ENCODE data around the gene PLCB4. TPM values are rescaled to one million over a fixed set of nuclear protein-coding genes. Genes with fewer than 3 reads are reported as not detected.

The PLCB4 gene
- total RNA-seq, 4 donors from 2014 or later = 20.6 to 45.9 (median 34.2) TPM

DNA sequence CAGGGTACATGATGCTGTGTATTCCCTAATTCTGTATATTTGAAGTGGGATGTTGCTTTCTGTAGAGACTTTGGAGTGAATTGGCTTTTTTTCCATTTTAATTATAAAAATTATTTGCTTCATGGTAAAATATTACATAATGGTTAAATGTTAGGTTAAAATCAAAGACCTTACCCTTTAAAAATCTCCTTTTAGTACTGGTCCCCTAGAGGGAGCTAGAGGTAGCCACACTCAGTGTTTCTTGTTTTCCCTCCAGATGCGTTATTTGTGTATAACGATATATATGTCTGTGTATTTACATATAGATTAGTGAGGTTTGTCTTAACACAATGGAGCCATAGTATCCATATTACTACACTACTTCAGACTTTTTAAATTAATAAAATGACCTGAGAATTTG lies 146.7 kb downstream of the PLCB4 start:
- no peaks in the 10 kb centered on the region for H3K27me3 ChIP-seq
- no peaks in the 10 kb centered on the region for H3K9me3 ChIP-seq
- H3K27ac ChIP-seq = no peak overlapping the region
- no peak overlapping the region for H3K4me3 ChIP-seq
- no peak for TF ChIP-seq EP300 (IDR thresholded peaks at IDR 0.05; ENCODE audit: low read depth)
- TF ChIP-seq, protein P1, sequence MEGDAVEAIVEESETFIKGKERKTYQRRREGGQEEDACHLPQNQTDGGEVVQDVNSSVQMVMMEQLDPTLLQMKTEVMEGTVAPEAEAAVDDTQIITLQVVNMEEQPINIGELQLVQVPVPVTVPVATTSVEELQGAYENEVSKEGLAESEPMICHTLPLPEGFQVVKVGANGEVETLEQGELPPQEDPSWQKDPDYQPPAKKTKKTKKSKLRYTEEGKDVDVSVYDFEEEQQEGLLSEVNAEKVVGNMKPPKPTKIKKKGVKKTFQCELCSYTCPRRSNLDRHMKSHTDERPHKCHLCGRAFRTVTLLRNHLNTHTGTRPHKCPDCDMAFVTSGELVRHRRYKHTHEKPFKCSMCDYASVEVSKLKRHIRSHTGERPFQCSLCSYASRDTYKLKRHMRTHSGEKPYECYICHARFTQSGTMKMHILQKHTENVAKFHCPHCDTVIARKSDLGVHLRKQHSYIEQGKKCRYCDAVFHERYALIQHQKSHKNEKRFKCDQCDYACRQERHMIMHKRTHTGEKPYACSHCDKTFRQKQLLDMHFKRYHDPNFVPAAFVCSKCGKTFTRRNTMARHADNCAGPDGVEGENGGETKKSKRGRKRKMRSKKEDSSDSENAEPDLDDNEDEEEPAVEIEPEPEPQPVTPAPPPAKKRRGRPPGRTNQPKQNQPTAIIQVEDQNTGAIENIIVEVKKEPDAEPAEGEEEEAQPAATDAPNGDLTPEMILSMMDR (IDR thresholded peaks at IDR 0.05) = peak in 4 of 5 experiments; percentile 29 to 41 (median 38)
- 50 to 72% methylated on average over 2 of the region's 2 CpGs for WGBS, 2 donors (ENCODE audit: low coverage in 1 of 2)
- in situ Hi-C loops (cut with MboI; ENCODE audit: low pct_ligation_motif_present in 1 of 4, low pct_unique_long_range_greater_than_20kb in 1 of 4, low sequenced_read_pairs in 3 of 4) (loop anchor here in 1 of 4 donors (10.0 kb wide), 1 partner anchor 129 kb away; no protein-coding TSS in a partner anchor), intact Hi-C loops (cut with DNase I; ENCODE audit: low total_unique reads) (no loop called here)
- no peaks in the 10 kb centered on the region for H3K36me3 ChIP-seq
- no peaks in the 10 kb centered on the region for H3K4me1 ChIP-seq
- DNase-seq = no peak

DNA sequence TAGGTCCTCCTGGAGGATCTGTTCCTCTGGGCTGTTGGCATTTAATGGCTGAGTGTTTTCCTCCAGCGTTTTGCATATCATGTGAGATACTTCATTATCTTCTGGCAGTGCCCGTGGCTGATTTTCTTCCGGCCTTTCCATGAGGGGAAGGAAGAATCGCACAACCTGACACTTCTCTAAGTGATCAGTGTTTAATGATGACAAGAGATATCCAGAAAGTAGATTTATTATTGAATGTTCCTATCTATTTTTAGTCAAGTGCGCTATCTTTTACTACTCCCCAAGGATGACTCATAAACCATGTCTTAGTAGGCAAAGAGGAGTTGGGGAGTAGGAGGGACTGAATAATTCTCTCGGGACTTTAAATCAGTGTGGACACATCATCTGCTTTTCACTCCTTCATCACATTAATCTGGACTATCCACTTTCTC lies 149.7 kb downstream of the PLCB4 start:
- Histone ChIP-seq H3K4me1 (no peaks in the 10 kb centered on the region), H3K27ac (peak overlapping the region in 1 of 4 donors; percentile 10), H3K9me3 (no peaks in the 10 kb centered on the region), H3K27me3 (no peaks in the 10 kb centered on the region), H3K4me3 (no peak overlapping the region), H3K36me3 (no peaks in the 10 kb centered on the region)
- TF ChIP-seq EP300 (IDR thresholded peaks at IDR 0.05; ENCODE audit: low read depth) = no peak
- peak in 1 of 3 donors; percentile 34 for TF ChIP-seq POLR2AphosphoS5 (IDR thresholded peaks at IDR 0.05)
- no peak for TF ChIP-seq POLR2A (IDR thresholded peaks at IDR 0.05)
- TF ChIP-seq, protein P1 (IDR thresholded peaks at IDR 0.05) = no peak
- 49 to 74% methylated on average over 2 to 6 of the region's 6 CpGs for WGBS, 2 donors (ENCODE audit: low coverage in 1 of 2)
- in situ Hi-C loops (cut with MboI; ENCODE audit: low pct_ligation_motif_present in 1 of 4, low pct_unique_long_range_greater_than_20kb in 1 of 4, low sequenced_read_pairs in 3 of 4) (loop anchor here in 1 of 4 donors (10.0 kb wide), 1 partner anchor 126 kb away; no protein-coding TSS in a partner anchor), intact Hi-C loops (cut with DNase I; ENCODE audit: low total_unique reads) (no loop called here)
- no peak for DNase-seq

DNA sequence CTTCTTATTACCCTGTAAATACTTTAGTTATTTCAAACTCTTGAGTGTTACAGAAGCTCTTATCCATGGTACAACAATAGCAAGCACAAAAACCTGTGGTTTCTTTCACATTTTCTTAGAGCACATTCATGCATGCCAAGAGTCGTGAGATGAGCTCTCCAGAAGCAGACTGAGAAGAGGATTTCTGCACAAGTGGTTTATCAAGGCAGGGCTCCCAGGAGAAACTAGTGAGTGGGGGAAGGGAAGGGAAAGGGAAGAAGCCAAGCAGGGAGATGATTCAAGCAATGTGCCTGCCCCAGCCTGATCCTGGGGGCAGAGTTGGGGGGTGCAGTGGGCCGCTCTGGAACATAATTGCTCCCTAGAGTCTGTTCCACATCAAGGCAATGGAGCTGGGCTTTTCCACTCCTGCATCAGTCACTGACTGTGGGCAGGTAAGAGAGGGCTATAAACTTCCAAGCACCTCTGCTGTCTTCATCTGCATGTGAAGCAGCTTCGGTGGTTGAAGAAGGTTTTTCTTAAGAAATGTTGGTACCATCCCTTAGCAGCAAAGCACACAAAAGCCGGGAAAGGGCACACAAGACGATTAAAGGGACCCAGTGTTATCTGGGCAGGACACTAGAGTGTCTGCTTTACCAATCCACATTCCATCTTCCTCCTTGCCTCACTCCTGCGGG lies 152.1 kb downstream of the PLCB4 start:
- intact Hi-C loops (cut with DNase I; ENCODE audit: low total_unique reads) (no loop called here), in situ Hi-C loops (cut with MboI; ENCODE audit: low pct_ligation_motif_present in 1 of 4, low pct_unique_long_range_greater_than_20kb in 1 of 4, low sequenced_read_pairs in 3 of 4) (no loop called here)
- WGBS, 2 donors (ENCODE audit: low coverage in 1 of 2) = 67 to 77% methylated on average over 3 to 6 of the region's 6 CpGs
- no peaks in the 10 kb centered on the region for H3K4me1 ChIP-seq
- no peak for DNase-seq
- no peaks in the 10 kb centered on the region for H3K27me3 ChIP-seq
- no peak overlapping the region for H3K4me3 ChIP-seq
- no peak overlapping the region for H3K27ac ChIP-seq
- TF ChIP-seq, protein P1 (IDR thresholded peaks at IDR 0.05) = no peak
- TF ChIP-seq EP300 (IDR thresholded peaks at IDR 0.05; ENCODE audit: low read depth) = no peak
- TF ChIP-seq POLR2AphosphoS5 (IDR thresholded peaks at IDR 0.05) = no peak
- no peak for TF ChIP-seq POLR2A (IDR thresholded peaks at IDR 0.05)
- no peaks in the 10 kb centered on the region for H3K9me3 ChIP-seq
- no peaks in the 10 kb centered on the region for H3K36me3 ChIP-seq

DNA sequence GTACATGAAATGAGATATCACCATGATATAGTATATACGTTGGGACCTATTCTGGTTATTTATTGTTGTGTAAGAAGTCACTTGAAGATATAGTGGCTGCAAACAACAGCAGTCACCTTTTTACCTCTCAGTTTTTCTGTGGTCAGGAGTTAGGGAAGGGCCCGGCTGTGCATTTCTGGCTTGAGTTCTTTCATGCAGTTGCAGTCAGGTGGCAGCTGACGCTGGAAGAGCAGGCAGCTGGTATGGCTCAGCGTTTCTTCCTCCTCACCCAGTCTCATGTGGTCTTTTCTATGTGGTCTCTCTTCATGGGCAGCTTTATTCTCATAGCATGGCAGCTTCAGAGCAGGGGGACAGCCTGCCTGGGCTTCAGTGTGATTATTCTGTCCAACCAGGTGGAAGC lies 154.4 kb downstream of the PLCB4 start:
- no peaks in the 10 kb centered on the region for H3K36me3 ChIP-seq
- WGBS, 2 donors (ENCODE audit: low coverage in 1 of 2) = 67 to 81% methylated on average over 1 to 4 of the region's 4 CpGs
- intact Hi-C loops (cut with DNase I; ENCODE audit: low total_unique reads) = no loop called here
- H3K27me3 ChIP-seq = no peaks in the 10 kb centered on the region
- H3K4me3 ChIP-seq = no peak overlapping the region
- no peaks in the 10 kb centered on the region for H3K9me3 ChIP-seq
- TF ChIP-seq, protein P1 (IDR thresholded peaks at IDR 0.05) = no peak
- TF ChIP-seq POLR2AphosphoS5 (IDR thresholded peaks at IDR 0.05) (no peak), POLR2A (IDR thresholded peaks at IDR 0.05) (no peak), EP300 (IDR thresholded peaks at IDR 0.05; ENCODE audit: low read depth) (no peak)
- peaks cover 0 to under 1% (median 0%) of the 10 kb centered on the region in 4 donors for H3K4me1 ChIP-seq
- in situ Hi-C loops (cut with MboI; ENCODE audit: low pct_ligation_motif_present in 1 of 4, low pct_unique_long_range_greater_than_20kb in 1 of 4, low sequenced_read_pairs in 3 of 4) = no loop called here
- no peak overlapping the region for H3K27ac ChIP-seq
- no peak for DNase-seq

Data from transverse colon (tissue), 4 donors.